ENCODE results near the gene SDHAF2. TPM values are rescaled to one million over a fixed set of nuclear protein-coding genes. Genes with fewer than 3 reads are reported as not detected.

Gene SDHAF2
- total RNA-seq, 1 experiment from 2014 or later = 43.2 TPM

DNA sequence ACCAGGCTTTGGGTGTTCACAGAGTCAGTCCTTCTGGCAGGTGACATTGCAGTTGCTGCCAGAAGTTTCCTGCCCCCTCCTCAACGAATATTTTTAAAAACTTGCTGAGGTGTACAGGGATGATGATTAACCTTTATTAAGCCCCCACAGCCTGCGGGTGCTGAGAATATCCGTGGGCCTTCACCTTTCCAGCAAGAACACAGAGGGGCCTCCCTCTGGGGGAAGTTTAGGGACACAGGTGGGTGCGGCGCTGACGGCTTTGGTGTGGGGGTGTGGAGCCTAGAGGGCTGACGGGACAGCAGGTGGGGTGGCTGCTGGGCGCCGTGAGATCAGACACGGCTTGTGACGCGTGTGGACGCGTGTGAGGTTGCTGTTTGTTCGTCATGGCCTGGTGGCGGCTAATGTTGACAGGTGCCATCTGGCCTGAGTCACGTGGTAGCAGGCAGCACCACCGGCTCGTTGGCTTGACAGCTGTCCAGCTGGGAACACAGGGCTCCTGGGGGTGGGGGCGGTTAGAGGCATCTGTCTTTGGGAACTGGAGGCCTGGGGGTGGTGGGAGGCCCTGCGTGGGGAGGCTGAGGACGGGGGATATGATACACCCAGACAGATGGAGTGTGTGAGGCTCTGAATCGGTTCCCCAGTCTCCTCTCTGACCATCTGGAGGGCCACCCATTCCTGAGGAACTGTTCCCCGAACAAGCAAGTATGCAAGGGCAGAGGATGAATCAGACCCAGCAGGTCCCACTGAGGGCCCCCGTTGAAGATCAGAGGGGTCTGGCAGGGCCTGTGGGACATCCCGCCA lies 66.1 kb downstream of the SDHAF2 start:
- ChIA-PET POLR2A (no interaction called here), CTCF (no interaction called here)
- ATAC-seq (no peak), DNase-seq (ENCODE audit: low read depth, low spot score) (no peak)
- in situ Hi-C loops (cut with HindIII; ENCODE audit: low pct_unique_long_range_greater_than_20kb, low sequenced_read_pairs) = no loop called here
- Histone ChIP-seq H3K4me3 (ENCODE audit: low read depth in 2 of 2, low read length in 2 of 2) (no peak overlapping the region), H3K27me3 (ENCODE audit: control insufficient read depth, insufficient read depth, low read length) (no peaks in the 10 kb centered on the region), H3K27ac (ENCODE audit: low read length) (no peak overlapping the region), H3K9me3 (ENCODE audit: control insufficient read depth, insufficient read depth, low read depth, low read length) (no peaks in the 10 kb centered on the region), H3K4me1 (ENCODE audit: control insufficient read depth, insufficient read depth, low read length) (peaks cover 7% of the 10 kb centered on the region; the same call in 1 of the 2 replicates), H3K36me3 (ENCODE audit: control insufficient read depth, insufficient read depth, low read length) (no peaks in the 10 kb centered on the region)
- no peak for TF ChIP-seq POLR2AphosphoS5 (IDR thresholded peaks at IDR 0.05; ENCODE audit: low read depth, low read length)
- no peak for TF ChIP-seq TCF7L2 (IDR thresholded peaks at IDR 0.05; ENCODE audit: low read depth, low read length)
- TF ChIP-seq SIN3A (IDR thresholded peaks at IDR 0.05; ENCODE audit: borderline replicate concordance, insufficient read depth, low read depth, low read length) = no peak
- TF ChIP-seq, protein P1, sequence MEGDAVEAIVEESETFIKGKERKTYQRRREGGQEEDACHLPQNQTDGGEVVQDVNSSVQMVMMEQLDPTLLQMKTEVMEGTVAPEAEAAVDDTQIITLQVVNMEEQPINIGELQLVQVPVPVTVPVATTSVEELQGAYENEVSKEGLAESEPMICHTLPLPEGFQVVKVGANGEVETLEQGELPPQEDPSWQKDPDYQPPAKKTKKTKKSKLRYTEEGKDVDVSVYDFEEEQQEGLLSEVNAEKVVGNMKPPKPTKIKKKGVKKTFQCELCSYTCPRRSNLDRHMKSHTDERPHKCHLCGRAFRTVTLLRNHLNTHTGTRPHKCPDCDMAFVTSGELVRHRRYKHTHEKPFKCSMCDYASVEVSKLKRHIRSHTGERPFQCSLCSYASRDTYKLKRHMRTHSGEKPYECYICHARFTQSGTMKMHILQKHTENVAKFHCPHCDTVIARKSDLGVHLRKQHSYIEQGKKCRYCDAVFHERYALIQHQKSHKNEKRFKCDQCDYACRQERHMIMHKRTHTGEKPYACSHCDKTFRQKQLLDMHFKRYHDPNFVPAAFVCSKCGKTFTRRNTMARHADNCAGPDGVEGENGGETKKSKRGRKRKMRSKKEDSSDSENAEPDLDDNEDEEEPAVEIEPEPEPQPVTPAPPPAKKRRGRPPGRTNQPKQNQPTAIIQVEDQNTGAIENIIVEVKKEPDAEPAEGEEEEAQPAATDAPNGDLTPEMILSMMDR (IDR thresholded peaks at IDR 0.05) = no peak
- TF ChIP-seq, protein P2, sequence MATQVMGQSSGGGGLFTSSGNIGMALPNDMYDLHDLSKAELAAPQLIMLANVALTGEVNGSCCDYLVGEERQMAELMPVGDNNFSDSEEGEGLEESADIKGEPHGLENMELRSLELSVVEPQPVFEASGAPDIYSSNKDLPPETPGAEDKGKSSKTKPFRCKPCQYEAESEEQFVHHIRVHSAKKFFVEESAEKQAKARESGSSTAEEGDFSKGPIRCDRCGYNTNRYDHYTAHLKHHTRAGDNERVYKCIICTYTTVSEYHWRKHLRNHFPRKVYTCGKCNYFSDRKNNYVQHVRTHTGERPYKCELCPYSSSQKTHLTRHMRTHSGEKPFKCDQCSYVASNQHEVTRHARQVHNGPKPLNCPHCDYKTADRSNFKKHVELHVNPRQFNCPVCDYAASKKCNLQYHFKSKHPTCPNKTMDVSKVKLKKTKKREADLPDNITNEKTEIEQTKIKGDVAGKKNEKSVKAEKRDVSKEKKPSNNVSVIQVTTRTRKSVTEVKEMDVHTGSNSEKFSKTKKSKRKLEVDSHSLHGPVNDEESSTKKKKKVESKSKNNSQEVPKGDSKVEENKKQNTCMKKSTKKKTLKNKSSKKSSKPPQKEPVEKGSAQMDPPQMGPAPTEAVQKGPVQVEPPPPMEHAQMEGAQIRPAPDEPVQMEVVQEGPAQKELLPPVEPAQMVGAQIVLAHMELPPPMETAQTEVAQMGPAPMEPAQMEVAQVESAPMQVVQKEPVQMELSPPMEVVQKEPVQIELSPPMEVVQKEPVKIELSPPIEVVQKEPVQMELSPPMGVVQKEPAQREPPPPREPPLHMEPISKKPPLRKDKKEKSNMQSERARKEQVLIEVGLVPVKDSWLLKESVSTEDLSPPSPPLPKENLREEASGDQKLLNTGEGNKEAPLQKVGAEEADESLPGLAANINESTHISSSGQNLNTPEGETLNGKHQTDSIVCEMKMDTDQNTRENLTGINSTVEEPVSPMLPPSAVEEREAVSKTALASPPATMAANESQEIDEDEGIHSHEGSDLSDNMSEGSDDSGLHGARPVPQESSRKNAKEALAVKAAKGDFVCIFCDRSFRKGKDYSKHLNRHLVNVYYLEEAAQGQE (IDR thresholded peaks at IDR 0.05; ENCODE audit: insufficient read depth in 1 of 2, low read depth in 2 of 2, low read length in 1 of 2) = no peak
- intact Hi-C loops (cut with micrococcal nuclease; ENCODE audit: unreplicated experiment) = no loop called here
- BruUV-seq (replicated peaks) = no TSS peak

Other genes with a start within 250 kb of the SDHAF2 start
- not detected for gene PGA3, start 226.6 kb upstream of the SDHAF2 start, total RNA-seq (2021; ENCODE audit: unreplicated experiment)
- gene PGA4, start 207.8 kb upstream of the SDHAF2 start, total RNA-seq (2021; ENCODE audit: unreplicated experiment) = not detected
- not detected for gene PGA5, start 188.9 kb upstream of the SDHAF2 start, total RNA-seq (2021; ENCODE audit: unreplicated experiment)
- gene VWCE, start 134.8 kb upstream of the SDHAF2 start, total RNA-seq (2021; ENCODE audit: unreplicated experiment) = 0.51 TPM
- 217 TPM for gene DDB1, start 97.0 kb upstream of the SDHAF2 start, total RNA-seq (2021; ENCODE audit: unreplicated experiment)
- gene TKFC, start 96.9 kb upstream of the SDHAF2 start, total RNA-seq (2021; ENCODE audit: unreplicated experiment) = 79.6 TPM
- gene CYB561A3, start 68.2 kb upstream of the SDHAF2 start, total RNA-seq (2021; ENCODE audit: unreplicated experiment) = 80.3 TPM
- 86.6 TPM for gene TMEM138, start 67.8 kb upstream of the SDHAF2 start, total RNA-seq (2021; ENCODE audit: unreplicated experiment)
- 11.7 TPM for gene TMEM216, start 37.5 kb upstream of the SDHAF2 start, total RNA-seq (2021; ENCODE audit: unreplicated experiment)
- gene CPSF7, start 149 bp upstream of the SDHAF2 start, total RNA-seq (2021; ENCODE audit: unreplicated experiment) = 96.1 TPM
- gene LRRC10B, start 78.6 kb downstream of the SDHAF2 start, total RNA-seq (2021; ENCODE audit: unreplicated experiment) = 0.23 TPM
- gene SYT7, start 151.0 kb downstream of the SDHAF2 start, total RNA-seq (2021; ENCODE audit: unreplicated experiment) = 2.5 TPM

All from Panc1 (cell line).